Keratinocyte (primary cell): ENCODE results near the gene PIH1D1. TPM values are rescaled to one million over a fixed set of nuclear protein-coding genes. Genes with fewer than 3 reads are reported as not detected.

ENCODE experiments used
- DNase-seq: peaks from one replicate; pipeline ENCODE4 v3.0.0-alpha.2; 2011; ENCODE audit warnings: low read depth, missing footprints, low spot score
- FAIRE-seq: peaks from 2 replicates; lab custom pipeline; 2011; peaks lifted over from hg19 to GRCh38; lab: Jason Lieb, UNC
- H2AFZ ChIP-seq: 2 replicates; pipeline ENCODE4 v1.6.0; 2012; ENCODE audit warnings: low read length, control low read depth, inconsistent platforms; ENCODE audit not compliant: control insufficient read depth
- H3K27ac ChIP-seq: 2 replicates; pipeline ENCODE4 v1.5.1; 2011; ENCODE audit warnings: low read length; ENCODE audit not compliant: control insufficient read depth, insufficient read depth
- H3K27me3 ChIP-seq: 3 replicates; pipeline ENCODE4 v1.6.0; 2011; ENCODE audit warnings: low read length; ENCODE audit not compliant: control insufficient read depth, insufficient read depth; ENCODE audit errors: extremely low read depth
- H3K36me3 ChIP-seq, 2 experiments: 2 replicates in 1 of 2; 3 replicates in 1 of 2; pipeline ENCODE4 v1.5.1; 2011; ENCODE audit warnings: low read length in 2 of 2, mild to moderate bottlenecking in 1 of 2; ENCODE audit not compliant: control insufficient read depth in 2 of 2, insufficient read depth in 2 of 2; ENCODE audit errors: extremely low read depth in 1 of 2
- H3K4me1 ChIP-seq: 3 replicates; pipeline ENCODE4 v1.5.1; 2011; ENCODE audit warnings: low read length; ENCODE audit not compliant: control insufficient read depth, insufficient read depth; ENCODE audit errors: extremely low read depth
- H3K4me2 ChIP-seq: 3 replicates; pipeline ENCODE4 v1.6.0; 2011; ENCODE audit warnings: low read depth, low read length; ENCODE audit not compliant: control insufficient read depth, insufficient read depth; ENCODE audit errors: extremely low read depth
- H3K4me3 ChIP-seq, 3 experiments: fragments of 200-600 bp in 1 of 3; sonication (generic) in 1 of 3; 2 replicates in 2 of 3; 3 replicates in 1 of 3; pipeline ENCODE4 v1.5.1; 2011 to 2016; ENCODE audit warnings: low read length in 3 of 3, mild to moderate bottlenecking in 3 of 3, control low read depth in 2 of 3, inconsistent platforms in 1 of 3, low read depth in 1 of 3, mixed read lengths in 1 of 3, mixed run types in 1 of 3, moderate library complexity in 1 of 3; ENCODE audit not compliant: control insufficient read depth in 2 of 3, insufficient read depth in 2 of 3; ENCODE audit errors: extremely low read depth in 1 of 3
- H3K79me2 ChIP-seq: 2 replicates; pipeline ENCODE4 v1.6.0; 2012; ENCODE audit warnings: low read length; ENCODE audit not compliant: control insufficient read depth, insufficient read depth
- H3K9ac ChIP-seq: 3 replicates; pipeline ENCODE4 v1.6.0; 2011; ENCODE audit warnings: low read length; ENCODE audit not compliant: control insufficient read depth, insufficient read depth; ENCODE audit errors: extremely low read depth
- H3K9me1 ChIP-seq: 3 replicates; pipeline ENCODE4 v1.6.0; 2011; ENCODE audit warnings: low read length; ENCODE audit not compliant: control insufficient read depth, insufficient read depth; ENCODE audit errors: extremely low read depth
- H3K9me3 ChIP-seq: 2 replicates; pipeline ENCODE4 v1.5.1; 2012; ENCODE audit warnings: low read depth, low read length; ENCODE audit not compliant: control insufficient read depth
- H4K20me1 ChIP-seq: 3 replicates; pipeline ENCODE4 v1.6.0; 2011; ENCODE audit warnings: low read length; ENCODE audit not compliant: control insufficient read depth, insufficient read depth; ENCODE audit errors: extremely low read depth
- CTCF ChIP-seq, 3 experiments: IDR thresholded peaks in 1 of 3; conservative IDR thresholded peaks in 1 of 3; optimal IDR thresholded peaks in 1 of 3; 2 replicates in 2 of 3; 3 replicates in 1 of 3; pipeline versions ENCODE3 to v1.5.1; 2011; ENCODE audit warnings: low read length in 3 of 3, mild to moderate bottlenecking in 3 of 3, moderate library complexity in 2 of 3, control low read depth in 1 of 3, inconsistent platforms in 1 of 3; ENCODE audit not compliant: insufficient read depth in 2 of 3; ENCODE audit errors: extremely low read depth in 1 of 3
- EZH2 ChIP-seq: IDR thresholded peaks from one replicate; pipeline ENCODE4 v1.6.1; 2012; ENCODE audit warnings: inconsistent platforms, mild to moderate bottlenecking, low read length, moderate library complexity
- dilution Hi-C: fragments of 300-500 bp; cut with MboI; formaldehyde crosslinking; loops from one replicate; pipeline ENCODE4 v1.7.0; 2020; ENCODE audit warnings: low sequenced_read_pairs; ENCODE audit not compliant: extremely low pct_ligation_motif_present
- polyA plus RNA-seq, 5 experiments: library from polyadenylated mRNA; depleted of rRNA in 3 of 5; stranded (reverse) in 3 of 5; stranded (forward) in 1 of 5; unstranded in 1 of 5; fragments of >200 nt; gene quantifications; 1 replicate in 1 of 5; 2 replicates in 3 of 5; 3 replicates in 1 of 5; pipeline versions ENCODE4 v1.2.1 to v1.2.3, GENCODE V29; 2011 to 2012; ENCODE audit warnings: missing spikeins in 2 of 5, low read depth in 1 of 5, low replicate concordance in 1 of 5

The PIH1D1 gene
- polyA plus RNA-seq, 1 donor (not counting 4 experiments of a cell fraction or from before 2014, with no cell fraction given): 37.8 TPM

GRCh38 chr19:49403404-49404187 lies 48.0 kb downstream of the PIH1D1 start:
- no peaks in the 10 kb centered on the region for H3K79me2 ChIP-seq
- peaks cover 4% of the 10 kb centered on the region for H3K27me3 ChIP-seq
- H2AFZ ChIP-seq: no peak overlapping the region
- TF ChIP-seq EZH2 (no peak), CTCF (optimal IDR thresholded peaks at IDR 0.05 in 1 of 3, IDR thresholded peaks at IDR 0.05 in 1 of 3, conservative IDR thresholded peaks at IDR 0.05 in 1 of 3; ENCODE audit: extremely low read depth in 1 of 3, insufficient read depth in 2 of 3, low read length in 3 of 3) (no peak)
- H3K27ac ChIP-seq: no peak overlapping the region
- H3K36me3 ChIP-seq: no peaks in the 10 kb centered on the region
- H3K4me2 ChIP-seq: no peak overlapping the region
- FAIRE-seq (no peak), DNase-seq (no peak)
- H3K4me3 ChIP-seq: no peak overlapping the region
- H3K9me1 ChIP-seq: no peaks in the 10 kb centered on the region
- dilution Hi-C loops: no loop called here
- no peaks in the 10 kb centered on the region for H4K20me1 ChIP-seq
- no peak overlapping the region for H3K9ac ChIP-seq
- no peaks in the 10 kb centered on the region for H3K9me3 ChIP-seq
- peaks cover under 1% of the 10 kb centered on the region for H3K4me1 ChIP-seq

GRCh38 chr19:49400029-49400428 lies 51.6 kb downstream of the PIH1D1 start:
- no peak overlapping the region for H3K4me3 ChIP-seq
- H3K9me1 ChIP-seq: no peaks in the 10 kb centered on the region
- no peak overlapping the region for H3K9ac ChIP-seq
- no peaks in the 10 kb centered on the region for H3K36me3 ChIP-seq
- H3K9me3 ChIP-seq: no peaks in the 10 kb centered on the region
- FAIRE-seq: no peak
- H3K27me3 ChIP-seq: peaks cover 10% of the 10 kb centered on the region
- no peak overlapping the region for H2AFZ ChIP-seq
- no peak overlapping the region for H3K4me2 ChIP-seq
- H3K27ac ChIP-seq: no peak overlapping the region
- dilution Hi-C loops: no loop called here
- DNase-seq: no peak
- TF ChIP-seq CTCF (optimal IDR thresholded peaks at IDR 0.05 in 1 of 3, IDR thresholded peaks at IDR 0.05 in 1 of 3, conservative IDR thresholded peaks at IDR 0.05 in 1 of 3; ENCODE audit: extremely low read depth in 1 of 3, insufficient read depth in 2 of 3, low read length in 3 of 3) (no peak), EZH2 (no peak)
- peaks cover 3% of the 10 kb centered on the region for H3K4me1 ChIP-seq
- no peaks in the 10 kb centered on the region for H3K79me2 ChIP-seq
- H4K20me1 ChIP-seq: no peaks in the 10 kb centered on the region
